Endothelial cell of coronary artery (primary cell): ENCODE results near the gene CAP1. TPM values are rescaled to one million over a fixed set of nuclear protein-coding genes. Genes with fewer than 3 reads are reported as not detected.

ENCODE experiments used
- total RNA-seq: library from RNA; depleted of rRNA; stranded (reverse); fragments of >200 nt; gene quantifications from 2 replicates; pipeline ENCODE4 v1.2.3, GENCODE V29; 2014

The CAP1 gene, protein sequence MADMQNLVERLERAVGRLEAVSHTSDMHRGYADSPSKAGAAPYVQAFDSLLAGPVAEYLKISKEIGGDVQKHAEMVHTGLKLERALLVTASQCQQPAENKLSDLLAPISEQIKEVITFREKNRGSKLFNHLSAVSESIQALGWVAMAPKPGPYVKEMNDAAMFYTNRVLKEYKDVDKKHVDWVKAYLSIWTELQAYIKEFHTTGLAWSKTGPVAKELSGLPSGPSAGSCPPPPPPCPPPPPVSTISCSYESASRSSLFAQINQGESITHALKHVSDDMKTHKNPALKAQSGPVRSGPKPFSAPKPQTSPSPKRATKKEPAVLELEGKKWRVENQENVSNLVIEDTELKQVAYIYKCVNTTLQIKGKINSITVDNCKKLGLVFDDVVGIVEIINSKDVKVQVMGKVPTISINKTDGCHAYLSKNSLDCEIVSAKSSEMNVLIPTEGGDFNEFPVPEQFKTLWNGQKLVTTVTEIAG
- total RNA-seq: 458 and 534 TPM in 2 replicates

DNA sequence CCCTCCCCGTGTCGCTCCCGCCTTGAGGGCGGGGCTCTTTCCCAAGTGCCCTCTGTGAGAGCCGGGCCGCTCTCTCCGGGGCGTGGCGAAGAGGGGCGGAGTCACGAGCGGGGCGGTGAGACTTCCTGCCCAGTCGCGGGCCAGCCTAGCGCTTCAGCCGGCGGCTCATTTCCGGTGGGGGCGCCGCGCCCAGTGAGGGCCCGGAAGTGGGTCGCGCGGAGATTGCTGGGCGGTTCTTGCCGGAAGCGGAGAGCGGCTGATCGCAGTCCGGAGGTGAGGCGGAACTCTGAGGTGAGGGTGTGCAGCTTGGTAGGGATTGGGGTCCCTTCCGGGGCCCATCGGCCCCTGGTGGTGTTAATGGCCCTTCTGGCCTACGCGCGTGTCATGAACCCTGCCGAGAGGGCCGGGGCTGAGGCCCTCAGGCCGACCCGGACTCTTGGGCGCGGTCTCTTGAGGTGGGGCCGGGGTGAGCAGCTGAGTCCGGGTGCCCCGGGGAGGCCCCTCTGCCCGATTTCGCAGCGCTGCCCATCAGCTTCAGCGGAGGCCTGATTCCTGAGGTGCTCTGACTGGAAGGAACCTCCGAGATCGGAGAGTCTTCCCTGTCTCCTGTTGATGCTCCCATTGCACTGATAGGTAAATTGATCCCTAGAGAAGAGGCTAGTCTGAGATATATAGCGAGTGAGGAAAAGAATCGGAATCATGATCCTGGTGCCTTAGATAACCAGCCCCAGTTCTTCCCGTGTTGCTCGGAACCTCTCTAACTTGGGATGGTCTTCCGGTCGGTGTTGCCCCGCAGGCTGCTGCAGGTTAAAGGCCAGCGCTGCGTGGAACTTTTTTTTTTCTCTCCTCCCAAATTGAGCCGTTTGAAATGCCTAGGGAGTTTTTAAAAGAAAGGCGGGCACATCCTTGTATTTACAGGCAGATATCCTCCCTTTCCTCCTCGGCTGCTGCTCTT, at the start of gene CAP1:
CAP1 (plus strand) TSS at position 219 of the 955 bp plus-strand sequence. CDS start 18,618 bp downstream, outside the sequence.

DNA sequence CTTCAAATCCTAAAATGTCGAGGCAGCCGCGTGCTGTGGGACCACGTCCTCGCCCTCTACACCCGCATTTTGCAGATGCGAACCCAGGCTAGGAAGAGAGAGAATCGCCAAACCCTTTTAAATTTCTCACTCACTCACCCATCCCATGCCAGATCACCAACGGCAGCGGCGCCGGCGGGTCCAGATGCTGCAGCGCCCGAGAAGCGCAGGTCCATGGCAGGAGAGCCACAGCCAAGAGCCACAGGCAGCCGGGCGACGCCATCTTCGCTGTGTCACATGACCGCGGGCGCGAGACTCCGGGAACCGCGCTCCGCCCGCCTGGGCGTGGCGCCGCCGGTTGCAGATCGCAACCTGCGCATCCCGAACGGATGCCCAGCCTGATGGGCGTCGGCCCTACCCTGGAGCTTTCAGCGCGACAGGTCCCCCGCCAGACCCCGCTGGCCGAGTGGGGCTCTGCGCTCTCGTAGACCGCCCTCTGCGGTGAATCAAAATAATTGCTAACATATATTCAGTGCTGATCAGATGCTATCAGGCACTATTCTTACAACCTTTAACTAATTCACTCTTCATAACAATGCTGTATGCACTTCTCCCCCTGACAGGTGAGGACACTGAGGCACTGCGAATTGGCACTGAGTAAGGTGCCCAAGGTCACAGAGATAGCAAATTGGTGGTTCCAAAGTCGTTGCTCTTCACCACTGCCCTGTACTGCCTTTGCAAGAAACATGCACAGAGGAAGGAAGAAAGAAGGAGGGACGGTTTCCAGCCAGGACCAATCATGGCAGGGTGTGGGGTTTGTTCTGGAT, 56.7 kb downstream of the CAP1 start, which contains the start of gene PPT1:
PPT1 (minus strand) TSS at position 276 of the 806 bp plus-strand sequence; CDS start at position 262, 14 bp downstream.

Other genes with a start within 250 kb of the CAP1 start
- 16.6 and 24.8 TPM in 2 replicates for gene TRIT1, start 157.2 kb upstream of the CAP1 start, total RNA-seq
- 0.94 and 2.8 TPM in 2 replicates for gene MYCL, start 138.8 kb upstream of the CAP1 start, total RNA-seq
- 1.1 and 2.5 TPM in 2 replicates for gene MFSD2A, start 85.6 kb upstream of the CAP1 start, total RNA-seq
- 49.0 and 52.8 TPM in 2 replicates for gene PPT1, start 56.5 kb downstream of the CAP1 start, total RNA-seq
- 19.3 and 32.8 TPM in 2 replicates for gene RLF, start 120.7 kb downstream of the CAP1 start, total RNA-seq
- gene TMCO2, start 207.2 kb downstream of the CAP1 start, total RNA-seq: not detected in 2 replicates
- gene ZMPSTE24, start 217.5 kb downstream of the CAP1 start, total RNA-seq: 54.6 and 58.1 TPM in 2 replicates